ENCODE measurements around the gene TAC4. TPM values are rescaled to one million over a fixed set of nuclear protein-coding genes. Genes with fewer than 3 reads are reported as not detected.

The TAC4 gene
- total RNA-seq, 4 donors from 2014 or later, result 1.3 TPM; not detected in 3

GRCh38 chr17:49891694-49892389 lies 44.0 kb upstream of the TAC4 start:
- Histone ChIP-seq H3K4me3 (no peak overlapping the region), H3K36me3 (no peaks in the 10 kb centered on the region), H3K27ac (no peak overlapping the region), H3K9me3 (no peaks in the 10 kb centered on the region), H3K27me3 (peaks cover 0 to 5% of the 10 kb centered on the region in 2 donors), H3K4me1 (no peaks in the 10 kb centered on the region)
- no peak for DNase-seq
- TF ChIP-seq CTCF (IDR thresholded peaks at IDR 0.05) (no peak), POLR2A (IDR thresholded peaks at IDR 0.05) (no peak)
- intact Hi-C loops (cut with DNase I; ENCODE audit: low total_unique reads), result no loop called here

GRCh38 chr17:49891271-49891670 lies 43.4 kb upstream of the TAC4 start:
- intact Hi-C loops (cut with DNase I; ENCODE audit: low total_unique reads), result no loop called here
- Histone ChIP-seq H3K9me3 (no peaks in the 10 kb centered on the region), H3K4me1 (no peaks in the 10 kb centered on the region), H3K36me3 (no peaks in the 10 kb centered on the region), H3K4me3 (no peak overlapping the region), H3K27ac (no peak overlapping the region), H3K27me3 (peaks cover 0 to 5% of the 10 kb centered on the region in 2 donors)
- TF ChIP-seq CTCF (IDR thresholded peaks at IDR 0.05) (no peak), POLR2A (IDR thresholded peaks at IDR 0.05) (no peak)
- DNase-seq, result no peak

- Histone ChIP-seq H3K36me3 (no peaks in the 10 kb centered on the region), H3K27ac (no peak overlapping the region), H3K9me3 (no peaks in the 10 kb centered on the region), H3K27me3 (peaks cover 0 to 5% of the 10 kb centered on the region in 2 donors), H3K4me1 (no peaks in the 10 kb centered on the region), H3K4me3 (no peak overlapping the region)
- TF ChIP-seq POLR2A (IDR thresholded peaks at IDR 0.05) (no peak), CTCF (IDR thresholded peaks at IDR 0.05) (no peak)
- no peak for DNase-seq
- intact Hi-C loops (cut with DNase I; ENCODE audit: low total_unique reads), result no loop called here
These were observed 43.0 kb upstream of the TAC4 start for GRCh38 chr17:49890852-49891251.

- Histone ChIP-seq H3K36me3 (no peaks in the 10 kb centered on the region), H3K27ac (no peak overlapping the region), H3K9me3 (no peaks in the 10 kb centered on the region), H3K4me3 (no peak overlapping the region), H3K27me3 (peaks cover 0 to 5% of the 10 kb centered on the region in 2 donors), H3K4me1 (no peaks in the 10 kb centered on the region)
- intact Hi-C loops (cut with DNase I; ENCODE audit: low total_unique reads), result no loop called here
- peak in 1 of 2 donors; percentile 24 for DNase-seq
- TF ChIP-seq CTCF (IDR thresholded peaks at IDR 0.05) (no peak), POLR2A (IDR thresholded peaks at IDR 0.05) (no peak)
These were observed 42.4 kb upstream of the TAC4 start for GRCh38 chr17:49890077-49890821.

- Histone ChIP-seq H3K9me3 (no peaks in the 10 kb centered on the region), H3K4me1 (no peaks in the 10 kb centered on the region), H3K36me3 (no peaks in the 10 kb centered on the region), H3K27ac (no peak overlapping the region), H3K4me3 (no peak overlapping the region), H3K27me3 (peaks cover 0 to 5% of the 10 kb centered on the region in 2 donors)
- intact Hi-C loops (cut with DNase I; ENCODE audit: low total_unique reads), result no loop called here
- TF ChIP-seq CTCF (IDR thresholded peaks at IDR 0.05) (no peak), POLR2A (IDR thresholded peaks at IDR 0.05) (no peak)
- no peak for DNase-seq
These were observed 41.6 kb upstream of the TAC4 start for GRCh38 chr17:49889500-49889899.

All from uterus (tissue), 4 donors.